ENCODE data around the gene LCN10. TPM values are rescaled to one million over a fixed set of nuclear protein-coding genes. Genes with fewer than 3 reads are reported as not detected.

Gene LCN10
- total RNA-seq, 2 experiments from 2014 or later, result not detected

- DNase-seq, result peak in 1 of 14 experiments; percentile 23
Observed at GRCh38 chr9:136695955-136696354, 46.8 kb downstream of the LCN10 start.

GRCh38 chr9:136695435-136695895 is 47.3 kb downstream of the LCN10 start:
- DNase-seq, result no peak
- Histone ChIP-seq H3K27me3 (ENCODE audit: control insufficient read depth in 1 of 2, insufficient read depth in 2 of 2, low read length in 2 of 2) (peaks cover 11 to 12% of the 10 kb centered on the region in 2 experiments), H3K9me3 (ENCODE audit: control insufficient read depth in 1 of 2, insufficient read depth in 1 of 2, low read length in 2 of 2) (peaks cover 0 to 16% of the 10 kb centered on the region in 2 experiments), H3K36me3 (ENCODE audit: insufficient read depth, low read length) (no peaks in the 10 kb centered on the region), H3K27ac (ENCODE audit: low read depth in 1 of 2, low read length in 2 of 2) (no peak overlapping the region), H3K4me3 (ENCODE audit: low read length) (no peak overlapping the region), H3K4me1 (ENCODE audit: insufficient read depth, low read length) (peaks cover 7% of the 10 kb centered on the region)
- no peak for ATAC-seq (ENCODE audit: poor library complexity)
- Mint-ChIP-seq H3K9me3 (no peaks in the 10 kb centered on the region), H3K4me1 (ENCODE audit: low read depth) (no peaks in the 10 kb centered on the region), H3K4me3 (no peak overlapping the region), H3K36me3 (ENCODE audit: low read depth) (no peaks in the 10 kb centered on the region), H3K27me3 (peaks cover 24% of the 10 kb centered on the region), H3K27ac (no peak overlapping the region)
- ChIA-PET POLR2A (no interaction called here), CTCF (no interaction called here)
- intact Hi-C loops (cut with DNase I, micrococcal nuclease), result no loop called here
- no peak for TF ChIP-seq CTCF (IDR thresholded peaks at IDR 0.05)

More at GRCh38 chr9:136695955-136696354, 46.8 kb downstream of the LCN10 start:
- Mint-ChIP-seq H3K27ac (no peak overlapping the region), H3K4me1 (ENCODE audit: low read depth) (peaks cover 3% of the 10 kb centered on the region), H3K36me3 (ENCODE audit: low read depth) (no peaks in the 10 kb centered on the region), H3K27me3 (peaks cover 26% of the 10 kb centered on the region), H3K9me3 (no peaks in the 10 kb centered on the region), H3K4me3 (no peak overlapping the region)
- intact Hi-C loops (cut with DNase I, micrococcal nuclease), result no loop called here
- ChIA-PET POLR2A (no interaction called here), CTCF (no interaction called here)
- peaks cover 12% of the 10 kb centered on the region for H3K4me1 ChIP-seq (ENCODE audit: insufficient read depth, low read length)
- TF ChIP-seq CTCF (IDR thresholded peaks at IDR 0.05), result no peak
- H3K4me3 ChIP-seq (ENCODE audit: low read length), result no peak overlapping the region
- peaks cover 0 to 16% of the 10 kb centered on the region in 2 experiments for H3K9me3 ChIP-seq (ENCODE audit: control insufficient read depth in 1 of 2, insufficient read depth in 1 of 2, low read length in 2 of 2)
- H3K27me3 ChIP-seq (ENCODE audit: control insufficient read depth in 1 of 2, insufficient read depth in 2 of 2, low read length in 2 of 2), result peaks cover 11 to 12% of the 10 kb centered on the region in 2 experiments
- no peak overlapping the region for H3K27ac ChIP-seq (ENCODE audit: low read depth in 1 of 2, low read length in 2 of 2)
- ATAC-seq (ENCODE audit: poor library complexity), result no peak
- no peaks in the 10 kb centered on the region for H3K36me3 ChIP-seq (ENCODE audit: insufficient read depth, low read length)

- intact Hi-C loops (cut with DNase I, micrococcal nuclease), result no loop called here
- no peak for TF ChIP-seq CTCF (IDR thresholded peaks at IDR 0.05)
Observed at GRCh38 chr9:136694872-136695247, 47.9 kb downstream of the LCN10 start.

More at GRCh38 chr9:136694872-136695247, 47.9 kb downstream of the LCN10 start:
- Mint-ChIP-seq H3K27me3 (peaks cover 22% of the 10 kb centered on the region), H3K27ac (no peak overlapping the region), H3K4me3 (no peak overlapping the region), H3K36me3 (ENCODE audit: low read depth) (no peaks in the 10 kb centered on the region), H3K9me3 (no peaks in the 10 kb centered on the region), H3K4me1 (ENCODE audit: low read depth) (no peaks in the 10 kb centered on the region)
- POLR2A ChIA-PET, result no interaction called here
- no peak overlapping the region for H3K4me3 ChIP-seq (ENCODE audit: low read length)
- H3K27ac ChIP-seq (ENCODE audit: low read depth in 1 of 2, low read length in 2 of 2), result no peak overlapping the region
- DNase-seq (no peak), ATAC-seq (ENCODE audit: poor library complexity) (no peak)
- H3K4me1 ChIP-seq (ENCODE audit: insufficient read depth, low read length), result peaks cover 3% of the 10 kb centered on the region
- peaks cover 11 to 12% of the 10 kb centered on the region in 2 experiments for H3K27me3 ChIP-seq (ENCODE audit: control insufficient read depth in 1 of 2, insufficient read depth in 2 of 2, low read length in 2 of 2)
- CTCF ChIA-PET, result no interaction called here
- H3K36me3 ChIP-seq (ENCODE audit: insufficient read depth, low read length), result no peaks in the 10 kb centered on the region
- peaks cover 0 to 16% of the 10 kb centered on the region in 2 experiments for H3K9me3 ChIP-seq (ENCODE audit: control insufficient read depth in 1 of 2, insufficient read depth in 1 of 2, low read length in 2 of 2)

Measured in CD4-positive, alpha-beta T cell (primary cell).